Cerebellar nuclear complex (tissue), 1 donor: ENCODE results near the gene SLC25A47.
"Not testable (repeated sequence)": the region's sequence is repeated elsewhere in the genome, so short reads cannot be mapped to it uniquely, and the experiment has no call there.

Source experiments
- DNase-seq, 2 experiments: peaks; one replicate each; lab custom pipeline; 2025; lab: John Stamatoyannopoulos, UW

SLC25A47 gene

DNA sequence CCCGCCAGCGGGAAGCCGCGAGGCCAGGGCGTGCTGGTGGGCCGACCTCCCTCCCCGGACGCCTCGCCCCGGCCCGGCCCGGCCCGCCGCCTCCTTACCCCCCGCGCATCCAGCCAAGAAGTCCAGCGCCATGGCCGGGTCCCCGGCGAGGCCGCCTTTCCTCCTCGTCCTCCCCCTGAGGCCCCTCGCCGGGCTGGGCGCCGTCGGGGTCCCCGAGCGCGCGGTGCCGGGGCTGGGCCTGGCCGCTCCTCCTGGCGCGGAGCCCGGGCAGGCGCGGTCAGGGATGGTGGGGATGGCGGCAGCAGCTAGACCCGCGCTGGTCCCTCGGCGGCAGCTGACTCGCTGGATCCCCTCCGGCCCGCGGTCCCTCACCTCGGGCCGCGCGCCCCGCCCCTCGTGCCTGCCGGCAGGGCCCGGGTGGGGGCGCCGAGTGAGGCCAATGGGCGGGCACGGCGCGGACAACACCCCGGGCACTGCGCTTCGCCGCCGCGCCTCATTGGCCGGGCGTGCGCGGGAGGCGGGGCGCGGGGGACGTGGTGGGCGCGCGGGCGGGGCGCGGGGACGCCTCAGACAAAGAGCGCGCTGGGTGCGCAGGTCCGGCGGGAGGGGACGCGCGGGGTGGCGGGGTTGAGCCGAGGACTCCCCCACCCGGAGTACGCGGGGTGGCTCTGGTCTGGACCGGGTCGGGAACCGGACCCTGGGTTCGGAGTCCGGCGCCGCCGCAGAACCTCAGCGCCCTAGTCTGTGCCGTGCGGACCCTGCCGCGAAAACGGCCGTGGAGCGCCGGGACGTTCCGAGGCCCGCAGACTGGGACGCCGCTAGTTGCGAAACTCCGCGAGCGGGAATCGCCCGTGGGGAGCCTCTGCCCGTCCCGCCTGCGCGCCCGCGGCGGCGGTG, 16.8 kb upstream of the SLC25A47 start, which contains the start of gene SLC25A29:
Gene SLC25A29, minus strand, starts transcription at position 344 of the 897 bp plus-strand sequence. Its CDS starts 212 bp downstream, at position 132.
- DNase-seq: peak; percentile 51 to 72

DNA sequence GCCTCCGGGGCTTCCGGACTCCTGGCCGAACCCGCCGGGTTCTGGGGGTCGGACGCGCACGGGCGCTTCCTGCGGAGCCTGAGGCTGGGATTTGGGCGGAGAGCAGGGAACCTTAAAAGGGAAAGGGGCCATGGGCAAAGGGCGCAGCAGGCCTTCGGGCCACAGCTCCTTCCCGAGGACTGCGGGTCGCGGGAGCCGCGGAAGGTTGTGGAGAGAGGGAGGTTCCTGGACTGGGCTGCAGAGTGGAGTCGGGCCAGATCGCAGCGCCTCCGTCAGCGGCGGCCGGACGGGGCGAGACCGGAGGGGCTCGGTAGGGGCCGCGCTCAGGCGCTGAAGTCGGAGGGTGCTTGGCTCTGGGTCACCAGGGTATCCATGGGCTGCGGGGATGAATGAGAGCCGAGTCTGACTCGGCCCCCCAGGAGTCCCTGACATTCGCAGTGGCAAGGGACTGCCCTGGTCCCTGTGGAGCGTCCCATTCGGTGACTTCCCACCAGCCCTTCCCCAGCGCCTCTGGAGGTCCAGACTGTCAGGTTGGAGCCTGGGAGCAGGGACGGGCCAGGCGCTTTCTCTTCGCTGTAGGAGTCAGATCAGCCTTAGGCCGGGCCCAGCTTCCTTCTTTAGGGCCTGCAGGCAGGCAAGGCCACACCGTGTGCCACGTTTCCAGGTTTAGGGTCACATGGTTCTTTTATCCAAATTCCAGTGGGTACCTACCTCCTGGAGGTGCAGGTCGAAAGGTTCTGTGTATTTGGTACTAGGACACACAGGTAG, 16.0 kb upstream of the SLC25A47 start:
- DNase-seq: no peak

DNA sequence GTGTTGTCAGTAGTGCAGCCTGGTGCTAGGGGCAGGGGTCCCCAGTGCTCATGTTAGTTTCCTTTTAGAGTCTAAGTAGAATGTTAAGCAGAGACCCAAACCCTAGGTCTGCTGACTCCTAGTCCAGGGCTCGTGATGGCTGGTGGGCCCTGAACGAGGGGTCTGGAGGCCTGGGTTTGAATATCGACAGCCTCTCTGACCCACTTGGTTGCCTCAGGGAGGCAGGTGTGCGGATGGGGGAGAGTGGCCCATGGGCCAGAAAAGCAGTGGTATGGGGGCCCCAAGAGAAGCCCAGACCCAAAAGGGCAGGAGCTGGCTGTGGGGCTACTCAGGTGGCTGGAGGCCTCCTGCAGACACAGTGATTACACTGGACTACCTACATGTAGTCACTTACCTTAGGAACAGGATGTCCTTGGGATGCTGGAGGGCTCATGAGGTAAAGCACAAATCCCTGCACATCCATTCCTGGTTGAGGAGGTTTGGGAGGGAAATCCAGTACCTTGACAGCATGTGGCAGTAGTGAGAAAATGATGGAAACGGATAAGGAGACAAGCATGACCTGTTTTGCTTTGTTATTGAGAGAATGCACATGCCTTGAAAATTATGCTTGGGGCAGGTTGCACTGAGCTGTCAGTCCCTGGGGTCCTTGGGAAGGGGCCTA, 15.2 kb upstream of the SLC25A47 start:
- no peak for DNase-seq

DNA sequence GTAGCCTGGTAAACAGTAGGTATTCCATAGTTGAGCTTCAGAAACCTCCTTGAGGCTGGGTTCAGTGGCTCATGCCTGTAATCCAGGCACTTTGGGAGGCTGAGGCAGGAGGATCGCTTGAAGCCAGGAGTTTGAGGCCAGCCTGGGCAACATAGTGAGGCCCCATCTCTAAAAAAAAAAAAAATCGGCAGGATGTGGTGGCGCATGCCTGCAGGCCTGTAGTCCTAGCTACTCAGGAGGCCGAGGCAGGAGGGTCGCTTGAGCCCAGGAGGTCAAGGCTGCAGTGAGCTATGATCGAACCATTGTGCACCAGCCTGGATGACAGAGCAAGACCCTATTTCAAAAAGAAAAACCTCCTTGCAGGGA, 14.7 kb upstream of the SLC25A47 start:
- DNase-seq: not testable (repeated sequence)

DNA sequence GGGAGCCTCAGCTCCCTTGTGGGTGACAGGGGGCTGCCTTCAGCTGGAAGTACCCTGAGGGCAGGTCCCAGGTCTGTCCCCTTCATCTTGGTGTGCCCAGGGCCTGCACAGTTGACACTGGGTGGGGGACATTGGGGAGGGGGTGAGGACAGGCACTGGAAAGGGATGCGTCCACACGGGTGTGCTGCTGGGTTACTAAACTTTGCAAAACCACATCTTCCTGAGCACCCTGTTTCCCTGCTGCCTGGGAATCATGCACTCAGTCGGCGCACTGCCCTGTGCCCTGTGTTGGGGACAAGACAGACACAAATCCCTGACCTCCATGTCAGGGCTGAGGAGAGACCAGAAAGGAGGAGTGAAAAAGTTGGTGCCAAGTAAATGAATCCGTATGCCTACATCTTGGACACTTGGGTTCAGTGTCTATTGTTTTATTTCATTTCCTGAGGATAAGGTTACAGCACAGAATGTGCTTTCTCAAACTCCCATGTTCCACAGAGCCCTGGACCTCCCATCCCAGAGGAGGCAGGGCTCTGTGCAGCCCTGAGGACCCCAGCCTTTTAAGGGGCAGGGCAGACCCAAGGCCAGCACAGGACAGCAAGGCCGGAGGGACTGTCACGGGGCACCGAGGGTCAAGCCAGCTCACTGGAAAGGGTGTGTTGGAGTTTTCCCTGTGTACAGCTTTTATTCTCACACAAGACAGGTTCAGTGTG, 14.0 kb upstream of the SLC25A47 start:
- DNase-seq: no peak

DNA sequence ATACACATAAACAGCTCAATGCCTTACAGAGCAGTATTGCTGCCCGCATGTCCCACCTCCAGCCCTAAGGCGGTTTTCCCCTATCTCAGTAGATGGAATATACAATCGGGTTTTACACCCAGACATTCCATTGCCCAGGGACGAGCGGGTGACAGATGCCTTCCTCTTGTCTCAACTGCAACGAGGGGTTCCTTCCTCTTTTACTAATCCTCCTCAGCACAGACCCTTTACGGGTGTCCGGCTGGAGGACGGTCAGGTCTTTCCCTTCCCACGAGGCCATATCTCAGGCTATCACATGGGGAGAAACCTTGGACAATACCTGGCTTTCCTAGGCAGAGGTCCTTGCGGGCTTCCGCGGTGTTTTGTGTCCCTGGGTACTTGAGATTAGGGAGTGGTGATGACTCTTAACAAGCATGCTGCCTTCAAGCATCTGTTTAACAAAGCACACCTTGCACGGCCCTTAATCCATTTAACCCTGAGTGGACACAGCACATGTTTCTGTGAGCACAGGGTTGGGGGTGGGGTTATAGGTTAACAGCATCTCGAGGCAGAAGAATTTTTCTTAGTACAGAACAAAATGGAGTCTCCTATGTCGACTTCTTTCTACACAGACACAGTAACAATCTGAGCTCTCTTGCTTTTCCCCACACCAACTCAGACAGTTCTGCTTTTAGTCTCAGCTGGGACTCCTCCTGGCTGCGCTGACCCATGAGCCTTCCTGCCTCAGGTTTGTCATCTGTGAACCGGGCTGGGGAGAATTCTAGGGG, 10.8 kb upstream of the SLC25A47 start:
- not testable (repeated sequence) for DNase-seq

DNA sequence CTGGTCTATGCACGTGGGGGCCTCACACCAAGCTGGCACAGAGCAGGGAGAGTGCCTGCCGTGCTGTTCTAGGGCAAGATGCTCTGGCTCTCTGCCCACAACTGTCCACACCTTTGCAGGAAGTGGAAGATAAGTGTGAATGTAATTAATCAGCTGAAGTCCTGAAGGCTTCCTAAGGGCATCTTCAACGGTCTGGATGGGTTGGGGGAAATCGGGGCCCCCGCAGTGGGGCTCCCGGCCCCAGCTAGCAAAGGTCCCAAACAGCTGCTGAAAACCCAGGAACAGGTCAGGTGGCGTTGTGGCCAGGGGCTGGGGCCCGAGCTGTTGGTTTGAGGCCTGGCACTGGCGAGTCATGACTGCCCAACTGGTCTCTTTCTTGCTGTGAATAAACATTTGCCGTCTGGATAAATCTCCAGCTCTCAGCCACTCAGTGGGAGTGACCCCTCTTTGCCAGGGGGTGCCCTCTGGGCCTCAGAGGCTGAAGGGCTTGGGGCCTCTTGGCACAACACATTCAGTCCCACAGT, 10.2 kb upstream of the SLC25A47 start:
- DNase-seq: no peak

DNA sequence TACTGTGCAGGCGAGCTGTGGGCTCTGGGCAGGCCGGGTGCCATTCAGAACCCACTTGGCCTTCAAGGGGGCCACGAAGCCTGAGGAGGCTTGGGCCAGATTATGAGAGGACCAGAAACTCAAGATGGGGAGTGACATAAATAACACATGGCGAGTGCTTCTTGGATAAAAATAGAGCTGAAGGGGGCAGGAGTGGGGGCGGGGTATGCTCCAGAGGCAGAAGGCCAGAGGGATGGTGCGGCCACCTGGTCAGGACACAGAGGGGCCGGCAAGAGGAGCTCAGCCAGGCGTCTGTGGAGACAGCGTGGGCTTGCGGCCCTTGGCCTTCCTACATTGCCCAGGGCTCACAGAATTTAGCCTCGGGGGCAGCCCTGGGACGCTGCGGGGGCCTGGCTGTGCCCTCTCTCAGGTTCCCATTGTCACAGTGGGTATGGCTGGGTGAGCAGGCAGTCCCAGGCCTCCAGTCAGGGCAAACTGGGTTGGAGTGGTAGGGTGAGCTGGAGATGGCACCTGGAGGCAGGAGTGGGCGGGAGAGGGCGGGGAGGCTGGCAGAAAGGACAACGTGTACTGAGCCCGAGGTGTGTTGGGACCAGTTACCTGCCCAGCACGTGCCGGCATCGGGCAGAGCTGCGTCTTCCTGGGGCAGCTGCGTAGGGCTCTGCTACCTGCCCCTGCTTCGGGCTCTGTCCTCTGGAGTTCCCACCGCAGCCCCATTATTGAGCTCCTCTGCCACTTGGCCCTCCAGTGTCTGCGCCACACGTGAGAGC, 9.5 kb upstream of the SLC25A47 start:
- DNase-seq: no peak

DNA sequence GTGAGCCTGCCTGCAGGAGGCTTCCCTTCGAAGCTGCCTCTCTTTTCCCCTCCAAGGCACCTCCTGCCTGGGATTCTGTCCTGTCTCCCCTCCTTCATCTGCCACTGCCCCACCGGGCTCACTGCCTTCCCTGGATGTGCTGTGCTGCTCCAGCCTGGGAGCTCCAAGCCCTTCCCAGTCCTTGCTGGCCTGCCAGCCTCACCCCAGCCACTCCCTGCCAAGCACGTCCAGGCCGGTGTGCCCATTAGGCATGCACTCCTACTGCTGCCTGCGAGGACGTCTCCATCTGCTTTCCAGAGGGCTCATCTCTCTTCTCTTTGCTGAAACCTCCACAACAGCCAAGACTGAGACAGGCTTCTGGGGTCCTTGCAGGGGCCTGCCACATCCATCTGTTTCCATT, 8.4 kb upstream of the SLC25A47 start:
- no peak for DNase-seq

DNA sequence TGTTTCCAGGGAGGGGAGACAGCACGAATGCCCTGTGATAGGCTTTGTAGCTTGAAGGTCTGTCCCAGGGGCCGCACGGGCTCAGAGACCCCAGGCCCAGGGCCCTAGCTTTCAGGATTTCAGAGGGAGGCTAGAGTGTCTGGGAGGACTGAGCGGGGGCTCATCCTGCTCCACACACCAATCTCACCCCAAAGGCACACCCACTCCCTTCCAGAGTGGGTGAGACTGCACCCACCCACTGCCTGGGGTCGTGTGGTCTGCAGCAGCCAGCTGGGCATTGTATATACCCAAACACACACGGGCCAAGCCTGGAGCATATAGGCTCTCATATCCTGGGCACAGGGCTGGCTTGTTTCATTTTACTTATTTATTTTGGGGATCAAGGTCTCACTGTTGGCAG, 5.8 kb upstream of the SLC25A47 start:
- DNase-seq: no peak

DNA sequence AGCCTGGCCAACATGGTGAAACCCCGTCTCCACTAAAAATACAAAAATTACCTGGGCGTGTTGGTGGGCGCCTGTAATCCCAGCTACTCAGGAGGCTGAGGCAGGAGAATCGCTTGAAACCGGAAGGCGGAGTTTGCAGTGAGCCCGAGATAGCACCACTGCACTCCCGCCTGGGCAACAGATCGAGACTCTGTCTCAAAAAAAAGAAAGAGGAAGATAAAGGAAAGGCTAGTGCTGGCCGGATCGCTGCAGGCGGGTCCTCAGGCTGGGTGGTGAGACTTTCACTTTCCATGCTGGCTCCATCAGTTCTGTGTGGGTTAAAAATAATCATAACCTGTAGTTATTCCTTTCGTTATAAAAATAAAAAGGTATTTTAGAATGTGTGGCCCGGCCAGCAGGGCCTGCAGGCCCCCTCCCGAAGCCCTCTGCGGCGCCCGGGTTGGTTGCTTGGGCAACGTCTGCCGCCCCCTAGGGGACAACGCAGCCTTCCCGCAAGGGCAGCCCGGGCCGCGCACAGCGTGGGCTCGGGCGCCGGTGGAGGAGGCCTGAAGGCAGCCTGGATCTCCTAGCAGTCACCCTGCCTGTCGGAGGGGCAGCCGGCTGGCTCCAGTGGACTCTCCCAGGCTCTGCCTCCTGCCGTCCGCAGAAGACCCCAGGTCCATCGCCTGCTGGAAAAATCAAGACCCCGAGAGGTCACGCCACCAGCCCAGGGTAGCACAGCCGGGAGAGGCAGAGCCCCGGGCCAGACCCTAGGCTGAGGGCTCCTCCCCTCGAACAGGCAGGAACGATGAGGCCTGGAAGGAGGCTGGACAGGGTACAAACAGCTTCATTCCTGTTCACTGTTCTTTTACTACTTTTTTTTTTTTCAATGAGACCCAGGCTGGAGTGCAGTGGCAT, 5.0 kb upstream of the SLC25A47 start:
- DNase-seq: no peak

DNA sequence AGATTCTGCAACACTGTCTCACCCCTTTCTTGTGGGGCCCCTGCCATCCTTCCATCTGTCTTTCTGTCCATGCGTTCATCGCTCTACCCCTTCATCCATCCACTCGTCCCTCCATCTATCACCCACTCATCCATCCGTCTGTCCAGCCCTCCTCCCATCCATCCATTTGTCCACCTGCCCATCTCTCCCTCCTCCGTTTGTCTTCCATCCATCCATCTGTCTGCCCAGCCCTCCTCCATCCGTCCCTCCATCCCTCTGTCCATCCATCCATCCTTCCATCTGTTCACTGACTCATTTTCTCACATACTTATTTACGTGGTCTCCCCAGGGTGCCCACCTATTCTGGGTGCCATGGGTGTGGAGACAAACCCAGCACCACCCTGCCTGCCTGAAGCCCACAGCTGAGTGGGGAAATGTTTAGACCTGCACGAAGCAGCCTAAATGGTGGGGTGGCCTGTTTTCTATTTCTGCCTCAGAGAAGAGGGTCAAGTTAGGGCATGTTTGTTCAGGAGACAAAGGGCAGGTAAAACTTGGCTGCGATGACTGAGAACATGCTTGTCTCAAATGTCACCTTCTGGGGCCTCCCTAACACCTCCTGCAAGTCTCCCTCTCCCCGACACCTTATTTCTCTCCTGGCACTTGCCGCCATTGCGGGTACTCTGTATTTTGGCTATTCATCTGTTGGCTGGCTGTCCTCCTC, 2.8 kb upstream of the SLC25A47 start:
- no peak for DNase-seq

DNA sequence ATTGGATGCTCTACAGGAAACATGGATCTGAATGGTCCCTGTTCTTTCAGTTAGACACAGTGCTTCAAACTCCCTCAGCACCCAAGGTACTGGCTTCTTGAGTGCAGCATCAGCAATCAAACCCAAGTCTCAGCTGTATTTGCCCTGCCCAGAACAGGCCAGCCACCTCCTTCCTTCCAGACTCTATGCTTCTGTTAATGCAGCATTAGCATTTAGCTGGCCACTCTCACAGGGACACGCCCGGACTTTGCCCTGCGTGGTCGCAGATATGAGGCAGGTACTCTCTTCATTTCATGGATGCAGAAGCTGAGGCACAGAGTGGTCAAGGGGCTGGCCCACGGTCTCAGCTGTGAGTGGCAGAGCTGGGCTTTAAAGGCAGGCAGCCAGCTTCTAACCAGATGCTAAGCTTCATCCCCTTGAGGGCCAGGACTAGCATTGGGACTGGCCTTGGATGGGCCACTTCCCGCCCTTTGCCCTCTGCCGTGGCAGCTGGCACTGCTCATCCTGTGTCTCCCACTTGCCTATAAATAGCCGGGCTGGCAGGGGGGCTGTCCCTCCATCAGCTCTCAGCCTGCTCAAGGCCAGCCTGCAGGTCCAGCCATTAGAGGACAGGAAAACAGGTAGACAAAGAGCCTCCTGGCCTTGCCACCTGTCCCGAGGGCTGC, 1.5 kb upstream of the SLC25A47 start:
- DNase-seq: no peak

DNA sequence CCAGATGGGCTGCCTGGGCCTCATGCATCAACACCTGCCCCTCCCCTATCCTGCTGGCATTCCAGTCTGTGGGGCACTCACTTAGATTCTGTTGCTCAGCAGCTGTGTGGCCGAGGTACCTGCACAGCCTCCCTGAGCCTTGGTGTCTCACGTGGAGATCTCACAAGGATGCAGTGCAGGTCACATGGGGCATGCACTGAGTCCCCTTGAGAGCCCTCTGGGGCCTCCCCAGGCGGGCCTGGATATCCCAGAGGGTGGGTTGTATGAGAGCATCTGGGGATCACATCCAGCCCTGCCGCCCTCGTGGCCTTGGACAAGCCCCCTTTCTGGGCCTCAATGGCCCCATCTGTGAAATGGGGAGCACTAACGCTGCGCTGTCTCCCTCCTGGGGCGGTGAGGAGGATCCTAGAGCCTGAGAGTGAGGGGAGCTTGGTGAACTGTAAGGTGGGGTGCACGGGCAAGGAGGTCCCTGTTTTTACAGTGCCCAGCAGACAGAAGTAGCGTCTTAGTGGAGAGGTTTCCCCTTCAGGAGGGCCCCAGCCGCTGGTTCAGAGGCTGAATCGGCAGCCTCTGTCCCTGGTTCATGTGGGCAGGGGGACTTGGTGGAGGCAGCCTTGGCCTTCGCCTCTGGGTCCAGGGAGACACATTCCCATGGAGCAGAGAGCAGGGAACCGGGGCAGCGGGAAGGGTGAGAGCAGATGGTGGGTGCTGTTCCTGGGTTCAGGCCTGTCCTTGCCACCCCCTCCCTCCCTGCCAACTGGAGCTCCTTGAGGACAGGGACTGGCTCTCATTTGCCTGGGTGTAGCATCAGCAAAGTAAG, 791 bp upstream of the SLC25A47 start:
- no peak for DNase-seq

DNA sequence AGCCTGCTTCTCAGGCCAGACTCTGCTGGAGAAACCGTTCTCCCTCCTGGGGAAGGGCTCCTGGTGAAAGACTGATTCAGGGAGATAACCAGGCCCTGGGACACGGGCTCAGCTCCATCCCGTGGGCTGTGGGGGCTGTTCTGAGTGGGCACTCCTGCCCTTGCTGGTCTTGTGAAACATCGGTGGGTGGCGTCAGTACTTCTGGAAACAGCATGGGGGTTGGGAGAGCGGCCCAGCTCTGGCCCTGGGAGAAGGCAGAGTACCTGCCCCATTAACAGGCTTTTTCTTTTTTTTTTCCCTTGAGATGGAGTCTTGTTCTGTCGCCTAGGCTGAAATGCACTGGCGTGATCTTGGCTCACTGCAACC, 786 bp downstream of the SLC25A47 start:
- no peak for DNase-seq

DNA sequence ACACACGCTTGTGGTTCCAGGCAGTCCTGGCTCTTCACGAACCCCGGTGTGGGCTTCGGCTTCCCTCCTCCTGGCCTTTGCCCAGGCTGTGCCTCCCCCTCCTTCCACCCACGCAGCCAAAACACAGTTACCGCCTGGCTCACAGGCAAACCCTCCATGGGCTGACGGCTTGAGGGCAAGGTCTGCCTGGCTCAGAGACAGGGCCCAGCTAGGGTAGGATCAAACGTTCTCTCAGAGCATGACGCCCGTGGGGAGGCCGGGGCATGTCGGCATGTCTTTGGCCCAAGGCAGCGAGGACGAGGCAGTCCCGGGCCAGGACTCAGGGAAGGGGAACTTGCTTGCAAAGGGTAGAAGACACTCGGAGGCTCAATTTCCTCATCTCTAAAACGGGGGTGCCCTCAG, 2.1 kb downstream of the SLC25A47 start:
- DNase-seq: no peak

DNA sequence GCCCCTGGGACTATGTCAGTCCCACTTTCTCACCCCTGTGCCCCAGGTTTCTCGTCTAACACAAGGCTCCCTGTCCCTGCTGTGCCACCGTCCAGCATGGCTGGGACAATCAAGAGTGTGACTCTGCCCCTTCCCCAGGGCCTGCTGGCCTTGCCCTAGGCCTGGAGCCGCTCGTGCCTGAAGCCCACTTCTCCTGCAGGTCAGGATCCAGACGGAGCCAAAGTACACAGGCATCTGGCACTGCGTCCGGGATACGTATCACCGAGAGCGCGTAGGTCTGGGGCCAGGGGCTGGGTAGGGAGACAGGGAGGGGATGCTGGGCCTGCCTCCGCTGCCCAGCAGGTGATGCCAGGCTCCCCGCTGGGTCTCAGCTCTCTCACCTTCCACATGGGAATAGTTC, 2.8 kb downstream of the SLC25A47 start:
- DNase-seq: no peak
